Muscle layer of duodenum (tissue), 2 donors: ENCODE measurements around the gene HAO1.

Source experiments
- H3K27ac ChIP-seq: one replicate; pipeline ENCODE4 v1.7.0; 2013; ENCODE audit warnings: mild to moderate bottlenecking, low read length
- H3K27me3 ChIP-seq: one replicate; pipeline ENCODE4 v1.7.0; 2013; ENCODE audit warnings: low read depth, mild to moderate bottlenecking, control low read depth, low read length
- H3K36me3 ChIP-seq, 2 donors: one replicate each; pipeline ENCODE4 v1.7.0; 2013; ENCODE audit warnings: low read length in 2 of 2, control low read depth in 1 of 2, mild to moderate bottlenecking in 1 of 2; ENCODE audit not compliant: insufficient read depth in 2 of 2, control insufficient read depth in 1 of 2
- H3K4me1 ChIP-seq, 2 donors: one replicate each; pipeline ENCODE4 v1.7.0; 2013; ENCODE audit warnings: low read length in 2 of 2, mild to moderate bottlenecking in 2 of 2, control low read depth in 1 of 2, moderate library complexity in 1 of 2; ENCODE audit not compliant: insufficient read depth in 2 of 2, control insufficient read depth in 1 of 2
- H3K4me3 ChIP-seq, 2 donors: one replicate each; pipeline ENCODE4 v1.7.0; 2013; ENCODE audit warnings: low read length in 2 of 2, low read depth in 1 of 2, mild to moderate bottlenecking in 1 of 2
- H3K9me3 ChIP-seq, 2 donors: one replicate each; pipeline ENCODE4 v1.7.0; 2013; ENCODE audit warnings: low read length in 2 of 2, control low read depth in 1 of 2, mild to moderate bottlenecking in 1 of 2; ENCODE audit not compliant: control insufficient read depth in 1 of 2
- donor health status: healthy.

HAO1 gene

GRCh38 chr20:7926323-7926722, 13.9 kb downstream of the HAO1 start:
- Histone ChIP-seq H3K9me3 (no peaks in the 10 kb centered on the region), H3K27ac (no peak overlapping the region), H3K4me1 (no peaks in the 10 kb centered on the region), H3K4me3 (no peak overlapping the region), H3K36me3 (no peaks in the 10 kb centered on the region), H3K27me3 (no peaks in the 10 kb centered on the region)

- Histone ChIP-seq H3K9me3 (no peaks in the 10 kb centered on the region), H3K4me3 (no peak overlapping the region), H3K4me1 (no peaks in the 10 kb centered on the region), H3K36me3 (no peaks in the 10 kb centered on the region), H3K27ac (no peak overlapping the region), H3K27me3 (no peaks in the 10 kb centered on the region)
Measured at GRCh38 chr20:7924692-7925091, 15.6 kb downstream of the HAO1 start.

DNA sequence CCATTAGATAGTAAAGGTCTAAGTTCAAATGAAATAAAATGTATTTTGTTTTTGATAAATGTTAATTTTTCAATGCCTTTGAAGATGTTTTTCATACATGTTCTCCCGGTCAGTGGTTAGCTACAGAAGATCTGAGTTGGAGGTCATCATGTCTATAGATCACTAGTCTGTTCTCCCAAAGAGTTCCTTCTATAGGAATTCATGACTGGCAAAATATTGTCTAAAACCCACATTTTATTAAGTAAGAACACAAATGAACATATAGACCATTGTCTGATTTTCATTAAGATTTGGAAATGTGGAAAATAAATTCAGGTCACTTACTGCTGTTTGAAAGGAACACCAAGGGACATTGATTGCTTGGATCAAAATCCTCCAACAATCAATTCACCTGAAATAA, 23.6 kb downstream of the HAO1 start:
- Histone ChIP-seq H3K27ac (no peak overlapping the region), H3K4me3 (no peak overlapping the region), H3K9me3 (no peaks in the 10 kb centered on the region), H3K4me1 (no peaks in the 10 kb centered on the region), H3K36me3 (no peaks in the 10 kb centered on the region), H3K27me3 (no peaks in the 10 kb centered on the region)

GRCh38 chr20:7912551-7912950, 27.7 kb downstream of the HAO1 start:
- H3K4me3 ChIP-seq, result no peak overlapping the region
- H3K27ac ChIP-seq, result no peak overlapping the region
- H3K27me3 ChIP-seq, result no peaks in the 10 kb centered on the region
- no peaks in the 10 kb centered on the region for H3K9me3 ChIP-seq
- no peaks in the 10 kb centered on the region for H3K36me3 ChIP-seq
- H3K4me1 ChIP-seq, result no peaks in the 10 kb centered on the region

- Histone ChIP-seq H3K27ac (no peak overlapping the region), H3K36me3 (no peaks in the 10 kb centered on the region), H3K4me1 (no peaks in the 10 kb centered on the region), H3K4me3 (no peak overlapping the region), H3K9me3 (no peaks in the 10 kb centered on the region), H3K27me3 (no peaks in the 10 kb centered on the region)
Measured at GRCh38 chr20:7911586-7912330, 28.5 kb downstream of the HAO1 start.

DNA sequence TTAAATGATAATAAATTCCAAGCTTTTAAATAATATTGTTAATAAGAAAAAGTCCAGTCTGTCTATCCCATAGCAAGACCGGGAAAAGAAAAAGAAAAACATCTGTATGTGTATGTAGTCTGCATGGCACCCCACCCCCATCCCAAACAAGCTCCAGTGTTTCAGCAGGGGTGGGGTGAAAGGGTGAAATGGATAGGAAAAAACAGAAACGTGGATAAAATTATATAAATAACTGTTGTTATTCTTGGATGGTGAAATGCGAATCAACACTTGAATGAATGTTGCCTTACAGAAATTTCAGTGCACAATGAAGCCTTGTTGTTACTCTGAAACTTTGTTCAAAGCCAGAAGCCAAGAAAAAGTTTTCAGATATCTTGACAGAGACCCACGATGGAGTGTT, 31.4 kb downstream of the HAO1 start:
- H3K9me3 ChIP-seq, result no peaks in the 10 kb centered on the region
- no peaks in the 10 kb centered on the region for H3K36me3 ChIP-seq
- H3K27ac ChIP-seq, result no peak overlapping the region
- H3K4me1 ChIP-seq, result no peaks in the 10 kb centered on the region
- no peak overlapping the region for H3K4me3 ChIP-seq
- H3K27me3 ChIP-seq, result no peaks in the 10 kb centered on the region

DNA sequence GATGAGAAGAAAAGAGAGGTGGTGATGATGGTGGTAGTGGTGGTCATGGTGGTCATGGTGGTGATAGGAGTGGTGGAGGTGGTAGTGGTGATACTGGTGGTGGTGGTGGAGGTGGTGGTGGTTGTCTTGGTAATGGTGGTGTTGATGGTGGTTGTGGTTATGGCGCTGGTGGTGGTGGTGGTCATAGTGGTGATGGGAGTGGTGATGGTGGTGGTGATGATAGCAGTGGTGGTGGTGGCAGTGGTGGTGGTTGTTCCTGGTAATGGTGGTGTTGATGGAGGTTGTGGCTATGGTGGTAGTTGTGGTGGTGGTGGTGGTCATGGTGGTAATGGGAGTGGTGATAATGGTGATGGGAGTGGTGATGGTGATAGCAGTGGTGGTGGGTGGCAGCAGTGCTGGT, 36.8 kb downstream of the HAO1 start:
- no peaks in the 10 kb centered on the region for H3K36me3 ChIP-seq
- H3K9me3 ChIP-seq, result no peaks in the 10 kb centered on the region

GRCh38 chr20:7902879-7903278, 37.4 kb downstream of the HAO1 start:
- Histone ChIP-seq H3K4me3 (no peak overlapping the region), H3K4me1 (no peaks in the 10 kb centered on the region), H3K27me3 (no peaks in the 10 kb centered on the region), H3K36me3 (no peaks in the 10 kb centered on the region), H3K9me3 (no peaks in the 10 kb centered on the region), H3K27ac (no peak overlapping the region)

More for the DNA sequence above, 36.8 kb downstream of the HAO1 start:
- Histone ChIP-seq H3K27ac (no peak overlapping the region), H3K27me3 (no peaks in the 10 kb centered on the region), H3K4me1 (no peaks in the 10 kb centered on the region), H3K4me3 (no peak overlapping the region)

- no peaks in the 10 kb centered on the region for H3K4me1 ChIP-seq
- H3K27me3 ChIP-seq, result no peaks in the 10 kb centered on the region
- H3K27ac ChIP-seq, result no peak overlapping the region
- H3K4me3 ChIP-seq, result no peak overlapping the region
- no peaks in the 10 kb centered on the region for H3K9me3 ChIP-seq
- H3K36me3 ChIP-seq, result no peaks in the 10 kb centered on the region
Measured at GRCh38 chr20:7897781-7898364, 42.4 kb downstream of the HAO1 start.

DNA sequence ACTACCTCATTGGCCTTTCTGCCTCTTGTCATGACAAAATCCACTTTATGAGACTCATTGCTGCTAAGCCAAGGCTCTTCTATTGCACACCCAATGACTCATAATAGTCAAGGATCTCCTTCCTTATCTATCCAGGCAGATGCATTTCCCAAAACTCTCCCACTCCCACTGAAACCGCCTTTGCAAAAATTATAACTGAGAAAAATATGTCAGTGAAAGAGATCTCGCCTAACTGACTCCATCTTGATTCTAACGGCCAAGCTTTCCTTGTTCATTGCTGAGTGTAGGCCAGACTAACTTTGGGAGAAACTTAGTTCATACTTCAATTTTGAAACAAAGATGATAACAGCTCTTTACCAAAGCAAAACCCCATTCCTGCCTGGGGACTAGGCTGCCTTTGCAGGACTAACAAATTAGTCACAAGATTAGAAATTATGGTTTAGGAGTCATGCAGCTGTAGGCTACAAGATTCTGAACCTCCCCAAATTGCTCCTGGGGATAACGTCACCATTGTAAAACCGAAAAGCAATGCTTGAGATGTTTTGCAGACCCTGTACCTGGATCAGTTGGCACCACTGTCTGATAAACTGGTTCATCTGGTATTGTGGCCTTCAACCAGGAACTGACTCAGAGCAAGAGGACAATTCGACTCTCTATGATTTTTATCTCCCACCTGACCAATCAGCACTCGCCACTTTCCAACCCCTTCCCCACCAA, 47.1 kb downstream of the HAO1 start:
- H3K27me3 ChIP-seq, result no peaks in the 10 kb centered on the region
- no peaks in the 10 kb centered on the region for H3K4me1 ChIP-seq
- no peak overlapping the region for H3K4me3 ChIP-seq
- H3K27ac ChIP-seq, result no peak overlapping the region
- no peaks in the 10 kb centered on the region for H3K36me3 ChIP-seq
- no peaks in the 10 kb centered on the region for H3K9me3 ChIP-seq

GRCh38 chr20:7891705-7892104, 48.6 kb downstream of the HAO1 start:
- no peak overlapping the region for H3K27ac ChIP-seq
- H3K36me3 ChIP-seq, result no peaks in the 10 kb centered on the region
- no peaks in the 10 kb centered on the region for H3K9me3 ChIP-seq
- H3K27me3 ChIP-seq, result no peaks in the 10 kb centered on the region
- no peaks in the 10 kb centered on the region for H3K4me1 ChIP-seq
- H3K4me3 ChIP-seq, result no peak overlapping the region
